HG03571 (cell line): ENCODE results near the gene TAF11L6.
"Not testable (repeated sequence)": the region's sequence is repeated elsewhere in the genome, so short reads cannot be mapped to it uniquely, and the experiment has no call there.

Experiments used
- ATAC-seq: cut with Tn5 transposase; IDR thresholded peaks from one replicate; pipeline ENCODE4 v1.9.1; 2021; ENCODE audit not compliant: unreplicated experiment

The TAF11L6 gene

DNA sequence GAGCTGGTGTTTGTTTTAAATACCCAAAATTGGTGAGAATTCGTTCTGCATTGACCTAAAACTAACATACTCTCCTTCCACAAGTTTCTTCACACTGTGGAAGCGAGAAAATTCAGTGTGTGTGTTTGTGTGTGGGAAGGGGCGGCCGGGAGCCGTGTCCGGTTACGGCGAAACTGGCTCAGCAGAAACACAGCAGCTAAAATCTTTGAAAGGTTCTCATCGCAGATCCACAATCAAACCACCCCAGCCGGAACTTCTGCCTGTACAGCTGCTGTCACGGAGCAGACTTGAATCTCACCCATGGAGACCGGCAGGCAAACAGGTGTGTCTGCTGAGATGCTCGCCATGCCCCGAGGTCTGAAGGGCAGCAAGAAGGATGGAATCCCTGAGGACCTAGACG lies at the start of gene TAF11L6:
TAF11L6 (plus strand) TSS at position 301 of the 400 bp plus-strand sequence.
- ATAC-seq = not testable (repeated sequence)

DNA sequence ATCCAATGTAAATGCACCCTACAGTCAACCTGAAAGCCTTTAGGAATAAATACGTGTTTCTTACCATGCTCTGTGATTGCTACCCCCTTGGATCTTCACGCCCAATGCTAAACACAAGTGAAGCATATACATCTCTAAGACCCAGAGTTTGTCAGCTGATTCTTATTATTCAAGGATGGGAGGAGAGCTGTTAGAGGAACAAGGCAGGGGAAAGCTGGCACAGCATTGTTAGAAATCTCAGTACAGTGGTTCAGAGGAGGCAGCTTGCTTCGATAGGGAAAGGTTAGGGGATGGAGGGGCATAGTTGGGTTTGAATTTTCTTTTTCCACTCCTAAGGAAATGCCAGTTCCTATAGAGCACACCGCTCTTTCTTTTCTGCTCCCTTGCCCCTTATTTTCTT lies 47.1 kb upstream of the TAF11L6 start:
- no peak for ATAC-seq

DNA sequence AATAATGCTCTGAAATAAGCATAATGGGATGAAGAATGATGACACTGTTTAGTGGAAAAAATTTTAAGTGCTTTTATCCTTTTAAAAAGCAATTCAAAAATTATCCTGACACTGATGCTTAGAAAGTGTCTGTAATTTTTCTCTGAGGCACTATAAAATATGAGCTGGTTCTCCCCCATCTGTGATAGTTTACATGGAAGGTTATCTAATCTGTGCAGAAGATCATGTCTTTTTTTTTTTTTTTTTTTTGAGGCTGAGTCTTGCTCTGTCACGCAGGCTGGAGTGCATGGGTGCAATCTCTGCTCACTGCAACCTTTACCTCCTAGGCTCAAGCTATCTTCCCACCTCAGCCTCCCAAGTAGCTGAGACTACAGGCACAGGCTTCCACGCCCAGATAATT lies 45.7 kb upstream of the TAF11L6 start:
- ATAC-seq = no peak

DNA sequence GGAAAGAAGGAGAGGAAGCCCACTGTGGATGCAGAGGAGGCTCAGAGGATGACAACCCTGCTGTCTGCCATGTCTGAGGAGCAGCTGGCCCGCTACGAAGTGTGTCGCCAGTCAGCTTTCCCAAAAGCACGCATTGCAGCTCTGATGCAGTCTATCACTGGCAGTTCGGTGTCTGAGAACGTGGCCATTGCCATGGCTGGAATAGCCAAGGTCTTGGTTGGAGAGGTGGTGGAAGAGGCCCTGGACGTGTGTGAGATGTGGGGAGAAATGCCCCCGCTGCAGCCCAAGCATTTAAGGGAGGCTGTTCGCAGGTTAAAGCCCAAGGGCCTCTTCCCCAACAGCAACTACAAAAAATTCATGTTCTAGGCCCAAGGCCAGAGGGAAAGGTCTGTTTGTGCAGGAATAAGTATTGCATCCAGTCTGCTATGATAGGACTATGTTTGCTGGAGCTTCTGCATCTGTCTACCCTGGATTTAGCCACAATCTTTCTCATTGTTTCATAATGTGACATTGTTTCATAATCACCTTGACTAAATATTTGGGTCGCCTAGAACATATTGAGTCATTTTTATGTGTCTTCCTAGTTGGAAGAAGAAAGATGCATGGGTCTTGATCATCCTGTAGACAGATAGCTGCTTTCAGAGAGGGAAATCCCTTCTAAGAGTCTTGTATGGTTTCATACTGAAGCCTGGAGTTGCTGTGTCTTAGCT lies 41.9 kb upstream of the TAF11L6 start:
- not testable (repeated sequence) for ATAC-seq

- no peak for ATAC-seq
These were observed 41.3 kb upstream of the TAF11L6 start for GRCh38 chr5:17487174-17487512.

DNA sequence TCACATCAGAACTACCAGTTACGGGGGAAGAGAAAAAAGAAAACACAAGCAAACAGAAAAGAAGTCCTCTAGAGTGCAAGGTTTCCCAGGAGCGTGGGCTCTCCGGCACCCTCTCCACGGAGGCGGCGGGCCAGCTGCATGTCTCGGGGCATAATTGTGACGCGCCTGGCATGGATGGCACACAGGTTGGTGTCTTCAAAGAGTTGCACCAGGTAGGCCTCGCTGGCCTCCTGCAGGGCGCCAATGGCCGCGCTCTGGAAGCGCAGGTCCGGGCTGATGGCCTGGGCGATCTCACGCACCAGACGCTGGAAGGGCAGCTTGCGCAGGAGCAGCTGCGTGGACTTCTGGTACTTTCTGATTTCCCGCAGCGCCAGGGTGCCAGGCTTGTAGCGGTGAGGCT lies 37.2 kb upstream of the TAF11L6 start:
- not testable (repeated sequence) for ATAC-seq

DNA sequence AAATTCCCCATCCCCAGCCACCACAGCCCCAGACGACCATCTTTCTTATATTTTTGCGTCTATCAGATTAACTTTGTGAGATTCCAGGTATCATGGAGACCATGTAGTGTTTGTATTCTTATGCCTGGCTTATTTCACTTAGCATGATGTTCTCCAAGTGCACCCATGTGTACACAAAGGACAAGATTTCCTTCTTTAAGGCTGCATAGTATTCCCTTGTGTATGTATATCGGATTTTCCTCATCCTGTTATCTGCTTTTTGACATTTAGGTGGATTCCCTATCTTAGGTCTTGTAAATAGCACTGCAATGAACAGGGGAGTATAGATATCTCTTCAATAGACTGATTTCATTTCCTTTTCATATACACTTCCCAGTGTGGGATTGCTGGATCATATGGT lies 35.7 kb upstream of the TAF11L6 start:
- no peak for ATAC-seq

DNA sequence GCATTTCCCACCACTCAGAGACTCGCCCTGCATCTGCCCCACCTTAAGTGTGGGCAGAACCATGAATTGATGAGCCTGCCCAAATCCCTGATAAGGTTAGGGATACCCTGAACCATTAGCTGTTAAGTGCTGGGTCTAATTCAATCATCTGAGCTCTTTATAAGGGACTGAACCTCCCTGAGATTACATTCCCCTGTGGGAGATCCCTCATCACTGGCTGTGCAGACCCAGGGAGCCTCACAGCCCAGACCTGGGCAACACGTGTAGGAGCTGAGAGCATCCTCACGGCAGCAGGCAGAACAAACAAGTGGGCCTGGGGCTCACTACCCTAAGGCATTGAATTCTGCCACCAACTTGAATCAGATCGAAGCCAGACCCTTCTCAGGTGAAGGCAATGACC lies 31.0 kb upstream of the TAF11L6 start:
- ATAC-seq = no peak

DNA sequence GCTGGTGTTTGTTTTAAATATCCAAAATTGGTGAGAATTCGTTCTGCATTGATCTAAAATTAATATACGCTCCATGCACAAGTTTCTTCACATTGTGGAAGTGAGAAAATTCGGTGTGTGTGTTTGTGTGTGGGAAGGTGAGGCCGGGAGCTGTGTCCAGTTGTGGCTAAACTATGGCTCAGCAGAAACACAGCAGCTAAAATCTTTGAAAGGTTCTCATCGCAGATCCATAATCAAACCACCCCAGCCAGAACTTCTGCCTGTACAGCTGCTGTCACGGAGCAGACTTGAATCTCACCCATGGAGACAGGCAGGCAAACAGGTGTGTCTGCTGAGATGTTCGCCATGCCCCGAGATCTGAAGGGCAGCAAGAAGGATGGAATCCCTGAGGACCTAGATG lies 30.5 kb upstream of the TAF11L6 start, which contains the start of gene TAF11L2:
TAF11L2 (plus strand) TSS at position 301 of the 400 bp plus-strand sequence.
- not testable (repeated sequence) for ATAC-seq

DNA sequence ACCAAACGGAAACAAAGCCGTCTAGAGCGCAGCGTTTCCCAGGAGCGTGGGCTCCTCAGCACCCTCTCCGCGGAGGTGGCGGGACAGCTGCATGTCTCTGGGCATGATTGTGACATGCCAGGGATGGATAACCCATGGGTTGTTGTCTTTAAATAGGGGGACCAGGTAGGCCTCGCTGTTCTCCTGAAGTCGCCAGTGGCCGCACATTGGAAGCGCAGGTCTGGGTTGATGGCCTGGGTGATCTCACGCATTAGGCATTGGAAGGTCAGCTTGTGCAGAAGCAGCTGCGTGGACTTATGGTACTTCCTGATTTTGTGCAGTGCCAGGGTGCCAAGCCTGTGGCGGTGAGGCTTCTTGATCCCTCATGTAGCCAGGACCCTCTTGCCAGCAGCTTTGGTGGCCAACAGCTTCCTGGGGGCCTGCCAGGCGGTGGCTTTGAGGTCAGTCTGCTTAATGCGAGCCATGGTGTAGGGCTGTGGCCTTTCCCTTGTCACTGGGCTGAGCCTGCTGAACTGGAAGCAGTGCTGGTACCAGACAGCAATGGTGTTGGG lies 16.6 kb upstream of the TAF11L6 start:
- ATAC-seq = no peak

- ATAC-seq = not testable (repeated sequence)
These were observed 10.9 kb upstream of the TAF11L6 start for GRCh38 chr5:17517526-17517925.

DNA sequence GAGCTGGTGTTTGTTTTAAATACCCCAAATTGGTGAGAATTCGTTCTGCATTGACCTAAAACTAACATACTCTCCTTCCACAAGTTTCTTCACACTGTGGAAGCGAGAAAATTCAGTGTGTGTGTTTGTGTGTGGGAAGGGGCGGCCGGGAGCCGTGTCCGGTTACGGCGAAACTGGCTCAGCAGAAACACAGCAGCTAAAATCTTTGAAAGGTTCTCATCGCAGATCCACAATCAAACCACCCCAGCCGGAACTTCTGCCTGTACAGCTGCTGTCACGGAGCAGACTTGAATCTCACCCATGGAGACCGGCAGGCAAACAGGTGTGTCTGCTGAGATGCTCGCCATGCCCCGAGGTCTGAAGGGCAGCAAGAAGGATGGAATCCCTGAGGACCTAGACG lies 10.4 kb upstream of the TAF11L6 start, which contains the start of gene TAF11L3:
TAF11L3 (plus strand) TSS at position 301 of the 400 bp plus-strand sequence.
- not testable (repeated sequence) for ATAC-seq

GRCh38 chr5:17519508-17519907 lies 9.0 kb upstream of the TAF11L6 start:
- ATAC-seq = not testable (repeated sequence)

GRCh38 chr5:17521501-17521900 lies 7.0 kb upstream of the TAF11L6 start, which contains the start of gene TAF11L4:
TSS of gene TAF11L4 (plus strand) at chr5:17521801.
- ATAC-seq = not testable (repeated sequence)

- not testable (repeated sequence) for ATAC-seq
These were observed 3.5 kb upstream of the TAF11L6 start, which contains the start of gene TAF11L5 for GRCh38 chr5:17524935-17525334. TSS of gene TAF11L5 (plus strand) at chr5:17525235.

GRCh38 chr5:17526504-17526903 lies 2.0 kb upstream of the TAF11L6 start:
- ATAC-seq = not testable (repeated sequence)
